ENCODE measurements around the gene ARHGAP44.

DNA sequence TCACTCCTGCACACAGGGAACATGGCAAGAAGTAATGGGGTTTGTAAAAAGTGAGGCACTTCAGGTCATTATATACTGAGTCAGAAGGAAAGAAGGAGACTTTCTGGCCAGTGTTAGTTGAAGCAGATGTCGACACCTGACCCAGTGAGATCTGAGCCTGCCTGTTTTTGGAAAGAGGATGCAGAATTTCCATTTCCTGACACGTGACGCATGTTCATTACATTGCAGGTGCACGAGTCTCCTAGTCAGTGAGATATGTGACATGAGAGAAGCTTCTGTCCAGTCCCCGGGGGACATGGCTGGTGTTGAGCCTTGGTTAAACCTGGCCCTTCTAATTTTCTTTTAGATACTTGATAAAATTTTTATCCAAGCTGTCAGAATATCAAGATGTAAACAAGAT is 166.2 kb downstream of the ARHGAP44 start:
- TF ChIP-seq, protein P1, sequence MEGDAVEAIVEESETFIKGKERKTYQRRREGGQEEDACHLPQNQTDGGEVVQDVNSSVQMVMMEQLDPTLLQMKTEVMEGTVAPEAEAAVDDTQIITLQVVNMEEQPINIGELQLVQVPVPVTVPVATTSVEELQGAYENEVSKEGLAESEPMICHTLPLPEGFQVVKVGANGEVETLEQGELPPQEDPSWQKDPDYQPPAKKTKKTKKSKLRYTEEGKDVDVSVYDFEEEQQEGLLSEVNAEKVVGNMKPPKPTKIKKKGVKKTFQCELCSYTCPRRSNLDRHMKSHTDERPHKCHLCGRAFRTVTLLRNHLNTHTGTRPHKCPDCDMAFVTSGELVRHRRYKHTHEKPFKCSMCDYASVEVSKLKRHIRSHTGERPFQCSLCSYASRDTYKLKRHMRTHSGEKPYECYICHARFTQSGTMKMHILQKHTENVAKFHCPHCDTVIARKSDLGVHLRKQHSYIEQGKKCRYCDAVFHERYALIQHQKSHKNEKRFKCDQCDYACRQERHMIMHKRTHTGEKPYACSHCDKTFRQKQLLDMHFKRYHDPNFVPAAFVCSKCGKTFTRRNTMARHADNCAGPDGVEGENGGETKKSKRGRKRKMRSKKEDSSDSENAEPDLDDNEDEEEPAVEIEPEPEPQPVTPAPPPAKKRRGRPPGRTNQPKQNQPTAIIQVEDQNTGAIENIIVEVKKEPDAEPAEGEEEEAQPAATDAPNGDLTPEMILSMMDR (IDR thresholded peaks at IDR 0.05 in 4 of 5, conservative IDR thresholded peaks at IDR 0.05 in 1 of 5), result no peak
- no peak for TF ChIP-seq POLR2A (IDR thresholded peaks at IDR 0.05)

Data from gastrocnemius medialis (tissue), 4 donors.